Muscle of back (tissue), 11 donors: Measurements from ENCODE around the gene RNF151. TPM values are rescaled to one million over a fixed set of nuclear protein-coding genes. Genes with fewer than 3 reads are reported as not detected.
"Not testable (repeated sequence)": the region's sequence is repeated elsewhere in the genome, so short reads cannot be mapped to it uniquely, and the experiment has no call there.

ENCODE experiments used
- DNase-seq, 3 donors: peaks; one replicate each; pipeline versions ENCODE4 v3.0.0 to v3.0.0-alpha.2; 2013
- polyA plus RNA-seq, 10 donors: library from polyadenylated mRNA; unstranded; fragments of 120-200 nt; gene quantifications; one replicate each; pipeline ENCODE4 v1.2.1, GENCODE V29; 2013; ENCODE audit not compliant: insufficient read length in 10 of 10

Gene RNF151
- polyA plus RNA-seq, 10 donors = not detected

DNA sequence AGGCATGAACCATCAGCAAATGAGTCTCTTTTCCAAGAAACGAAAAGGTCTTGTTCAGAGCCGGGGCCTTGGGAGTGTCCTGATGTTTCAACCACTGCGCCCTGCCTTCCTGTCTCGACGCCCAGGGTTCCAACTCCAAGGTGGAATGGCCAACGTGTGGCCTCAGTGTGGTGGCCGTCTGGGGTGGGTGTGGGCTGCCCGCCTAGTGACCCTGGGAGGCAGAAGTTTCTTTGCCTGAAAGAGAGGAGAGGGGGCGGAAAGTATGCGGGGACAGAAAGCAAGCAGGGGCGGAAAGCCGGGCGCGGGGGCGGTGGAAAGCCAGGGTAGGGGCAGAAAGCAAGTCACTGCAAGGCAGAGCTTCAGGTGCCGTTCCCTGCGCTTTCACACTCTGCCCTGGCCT, 27.7 kb upstream of the RNF151 start:
- DNase-seq = no peak

GRCh38 chr16:1939833-1940232, 26.8 kb upstream of the RNF151 start:
- not testable (repeated sequence) for DNase-seq

GRCh38 chr16:1940273-1941161, 26.1 kb upstream of the RNF151 start:
- DNase-seq = no peak

DNA sequence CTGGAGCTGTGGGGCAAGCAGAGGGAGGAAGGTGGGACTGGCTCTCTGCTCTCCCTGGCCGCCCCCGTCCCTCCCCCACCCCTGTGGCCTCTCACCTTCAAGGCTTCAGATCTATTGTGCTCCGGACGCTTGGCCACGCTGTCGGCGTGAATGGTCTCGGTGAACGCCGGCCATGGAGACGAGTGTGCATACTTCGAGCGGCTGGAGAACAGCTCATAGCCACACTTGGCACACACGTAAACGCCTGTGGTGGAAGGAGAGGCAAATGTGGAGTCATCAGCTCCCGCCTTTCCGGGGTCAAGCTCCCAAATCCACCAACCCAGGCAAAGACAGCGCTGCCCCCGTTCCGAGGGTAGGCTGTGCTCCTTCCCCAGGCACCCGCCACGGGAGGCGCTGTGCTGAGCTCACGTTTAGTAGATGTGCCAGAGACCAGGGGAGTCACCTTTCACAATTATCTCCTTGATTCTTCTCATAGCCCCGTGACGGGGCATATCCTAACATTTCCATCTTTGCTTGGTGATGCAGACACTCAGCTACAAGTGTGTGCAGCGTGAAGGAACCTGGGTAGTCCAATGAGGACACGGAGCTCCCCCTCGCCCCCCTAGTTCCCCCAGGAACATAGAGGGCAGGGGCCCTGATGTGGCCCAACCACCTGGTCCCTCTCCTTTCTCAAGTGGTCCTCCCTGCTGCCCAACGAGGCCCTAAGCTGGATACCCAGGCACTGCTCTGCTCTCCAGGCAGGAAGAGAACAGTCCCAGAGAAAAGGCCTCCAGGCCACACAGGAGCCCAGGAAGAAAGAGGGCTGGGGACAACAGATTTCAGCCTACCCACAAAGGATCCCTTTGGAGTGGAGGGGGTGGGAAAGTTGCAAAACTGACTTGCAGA, 25.3 kb upstream of the RNF151 start:
- no peak for DNase-seq

DNA sequence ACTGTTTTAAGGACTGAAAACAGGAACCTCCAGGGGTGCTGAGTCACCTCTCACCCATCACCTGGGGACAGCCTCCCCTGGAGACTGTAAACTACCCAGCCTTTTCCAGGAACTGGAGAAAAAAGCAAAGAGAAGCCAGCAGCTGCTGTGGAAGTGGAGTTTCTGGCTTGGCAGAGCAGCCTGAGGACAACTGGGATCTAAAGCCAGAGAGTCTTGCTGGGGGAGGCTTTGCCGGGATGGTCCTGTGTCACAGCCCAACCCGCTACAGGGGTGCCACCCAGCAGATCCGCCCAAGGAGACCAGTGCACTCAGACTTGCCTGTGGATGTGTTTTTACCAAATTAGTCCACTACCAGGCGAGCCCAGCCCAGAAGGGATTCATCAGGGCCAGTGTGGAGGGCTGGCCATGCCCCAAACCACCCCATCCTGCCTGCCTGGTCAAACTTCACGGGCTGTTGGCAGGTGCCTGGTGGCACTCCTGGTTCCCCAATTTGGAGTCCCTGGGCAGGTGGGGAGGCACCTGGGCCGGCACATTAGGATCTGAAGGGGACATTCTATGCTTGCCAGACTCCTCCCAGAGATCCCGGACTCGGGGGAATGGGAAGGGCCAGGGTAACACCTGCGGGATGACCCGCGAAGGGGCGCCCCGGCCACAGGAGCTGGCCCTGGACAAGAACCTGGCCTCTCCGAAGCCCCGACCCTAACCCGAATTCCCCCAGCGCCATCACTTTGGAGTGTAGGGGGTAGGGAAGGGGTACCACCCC, 24.4 kb upstream of the RNF151 start:
- no peak for DNase-seq

DNA sequence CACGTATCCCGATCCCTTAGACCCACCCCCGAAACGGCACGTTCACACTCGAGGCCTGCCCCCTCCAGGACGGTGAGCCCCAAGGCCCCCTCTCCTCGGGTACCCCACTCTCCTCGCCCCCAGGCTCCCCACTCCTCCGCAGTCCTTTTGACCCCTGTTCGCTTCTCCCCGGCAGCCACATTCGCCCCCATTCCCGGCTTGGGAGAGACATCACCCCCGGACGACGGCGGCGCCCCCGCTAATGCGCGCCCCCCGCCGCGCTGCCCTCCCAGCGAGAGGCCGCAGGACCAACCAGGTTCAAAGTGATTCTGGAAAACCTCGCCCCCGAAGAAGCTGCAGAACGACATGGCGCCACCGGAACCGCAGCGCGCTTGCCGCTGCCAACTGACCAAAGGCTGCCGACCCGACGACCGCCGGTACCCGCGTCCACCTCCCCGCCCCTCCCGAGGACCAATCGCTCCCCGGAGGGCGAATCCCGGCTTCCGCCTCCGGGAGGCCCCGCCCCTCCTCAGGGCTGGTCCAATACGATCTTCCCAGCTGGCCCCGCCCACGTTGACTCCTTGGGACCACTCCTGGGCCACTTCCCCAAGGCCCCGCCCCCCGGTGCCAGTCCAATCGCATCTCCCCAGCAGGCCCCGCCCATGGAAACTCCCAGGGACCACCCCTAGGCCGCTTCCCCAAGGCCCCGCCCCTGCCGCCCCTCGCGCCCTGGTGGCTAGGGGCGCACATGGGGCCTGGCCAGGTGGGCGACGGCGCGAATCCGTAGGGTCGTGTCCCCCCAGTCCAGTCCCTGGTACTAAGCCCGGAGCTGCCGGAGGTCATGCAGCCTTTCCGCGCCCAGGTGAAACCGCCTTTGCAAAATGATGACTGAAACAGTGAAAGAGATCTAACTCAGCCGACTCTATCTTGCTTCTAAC, 23.6 kb upstream of the RNF151 start, which contains the start of gene MSRB1:
Gene MSRB1 (minus strand): TSS at position 390 of the 917 bp plus-strand sequence. CDS start 43 bp downstream, at position 347.
- DNase-seq = peak; percentile 98 to 99 (median 98)

DNA sequence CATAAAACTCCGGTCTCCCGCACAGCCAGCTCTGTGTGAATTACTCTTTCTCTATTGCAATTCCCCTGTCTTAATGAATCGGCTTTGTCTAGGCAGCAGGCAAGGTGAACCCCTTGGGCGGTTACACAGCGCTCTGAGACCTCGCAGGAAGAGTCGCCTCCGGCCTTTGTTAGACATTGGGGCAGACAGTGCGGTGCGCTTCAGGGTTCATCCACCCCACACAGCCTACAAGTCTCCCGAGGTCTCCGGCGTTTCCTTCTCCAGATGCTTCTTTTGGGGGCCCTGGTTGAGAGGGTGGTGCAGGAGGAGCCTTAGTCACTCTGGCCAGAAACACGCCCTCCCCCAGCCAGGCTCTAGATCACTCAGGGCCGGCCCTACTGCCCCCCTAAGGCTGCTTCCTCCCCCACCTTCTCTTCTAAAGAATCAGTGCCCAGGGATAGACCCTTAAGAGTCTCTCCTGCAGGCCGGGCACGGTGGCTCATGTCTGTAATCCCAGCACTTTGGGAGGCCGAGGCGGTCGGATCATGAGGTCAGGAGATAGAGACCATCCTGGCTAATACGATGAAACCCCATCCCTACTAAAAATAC, 21.9 kb upstream of the RNF151 start:
- DNase-seq = no peak

DNA sequence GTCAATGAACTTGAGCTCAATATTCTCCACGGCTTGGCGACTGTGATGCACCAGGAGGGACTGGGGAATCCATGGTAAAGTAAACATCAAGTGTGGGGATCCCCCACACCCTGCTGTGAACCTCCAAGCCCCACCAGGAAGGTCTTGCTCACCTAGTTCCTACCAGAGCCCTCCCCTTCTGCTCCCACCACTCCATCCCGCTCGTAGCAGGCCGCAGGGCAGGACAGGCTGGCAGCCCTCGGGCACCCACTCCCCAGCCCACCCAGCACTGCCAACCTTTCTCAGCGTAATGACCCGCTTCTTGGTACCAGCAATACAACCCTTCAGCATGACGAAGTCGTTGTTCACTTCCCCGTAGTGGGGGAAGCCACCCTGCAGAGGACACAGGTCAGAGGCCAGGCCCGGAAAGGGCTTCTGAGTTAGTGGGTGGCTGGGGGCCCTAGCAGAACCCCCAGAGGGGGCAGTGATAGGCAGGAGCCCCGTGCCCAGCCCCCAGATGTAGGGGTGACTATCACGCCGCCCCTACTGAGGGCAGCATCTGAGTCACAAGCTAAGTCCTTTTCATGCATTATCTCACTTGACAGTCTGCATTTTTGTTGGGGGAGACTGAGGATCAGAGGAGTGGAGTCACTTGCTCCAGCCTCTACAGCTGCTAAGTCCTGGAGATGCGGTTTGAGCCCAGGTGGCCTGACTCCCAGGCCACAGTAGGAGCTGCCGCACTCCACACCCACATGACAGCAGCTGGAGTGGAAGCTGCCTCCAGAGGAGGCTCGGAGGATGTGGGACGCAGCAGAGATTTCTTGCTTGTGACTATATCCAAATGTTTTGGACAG, 20.9 kb upstream of the RNF151 start:
- no peak for DNase-seq

GRCh38 chr16:1946495-1947368, 19.9 kb upstream of the RNF151 start:
- no peak for DNase-seq

- DNase-seq = no peak
Observed at GRCh38 chr16:1947369-1947670, 19.3 kb upstream of the RNF151 start.

DNA sequence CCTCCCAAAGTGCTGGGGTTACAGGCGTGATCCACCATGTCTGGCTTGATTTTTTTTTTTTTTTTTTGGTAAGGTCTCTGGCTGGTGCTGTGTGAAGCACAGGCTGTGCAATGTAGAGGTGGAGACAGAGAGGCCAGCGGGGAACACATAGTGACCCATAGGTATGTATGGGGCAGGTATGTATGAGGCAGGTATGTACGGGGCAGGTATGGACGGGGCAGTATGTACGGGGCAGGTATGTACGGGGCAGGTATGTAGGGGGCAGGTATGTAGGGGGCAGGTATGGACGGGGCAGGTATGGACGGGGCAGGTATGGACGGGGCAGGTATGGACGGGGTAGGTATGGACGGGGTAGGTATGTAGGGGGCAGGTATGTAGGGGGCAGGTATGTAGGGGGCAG, 17.1 kb upstream of the RNF151 start:
- DNase-seq = no peak

DNA sequence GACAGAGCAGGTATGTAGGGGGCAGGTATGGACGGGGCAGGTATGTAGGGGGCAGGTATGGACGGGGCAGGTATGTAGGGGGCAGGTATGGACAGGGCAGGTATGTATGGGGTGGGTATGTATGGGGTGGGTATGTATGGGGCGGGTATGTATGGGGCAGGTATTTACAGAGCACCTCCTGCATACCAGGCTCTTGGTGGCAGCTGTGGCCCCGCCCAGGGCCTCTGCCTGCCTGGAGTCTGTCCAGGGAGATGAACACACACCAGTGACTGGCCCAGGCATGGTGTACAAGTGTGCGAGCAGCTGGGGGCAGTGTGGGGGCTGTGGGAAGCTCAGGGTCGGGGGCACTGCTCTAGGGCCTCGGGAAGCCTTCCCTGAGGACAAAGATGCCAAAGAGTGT, 16.6 kb upstream of the RNF151 start:
- DNase-seq = no peak

GRCh38 chr16:1950559-1950958, 16.1 kb upstream of the RNF151 start:
- no peak for DNase-seq

DNA sequence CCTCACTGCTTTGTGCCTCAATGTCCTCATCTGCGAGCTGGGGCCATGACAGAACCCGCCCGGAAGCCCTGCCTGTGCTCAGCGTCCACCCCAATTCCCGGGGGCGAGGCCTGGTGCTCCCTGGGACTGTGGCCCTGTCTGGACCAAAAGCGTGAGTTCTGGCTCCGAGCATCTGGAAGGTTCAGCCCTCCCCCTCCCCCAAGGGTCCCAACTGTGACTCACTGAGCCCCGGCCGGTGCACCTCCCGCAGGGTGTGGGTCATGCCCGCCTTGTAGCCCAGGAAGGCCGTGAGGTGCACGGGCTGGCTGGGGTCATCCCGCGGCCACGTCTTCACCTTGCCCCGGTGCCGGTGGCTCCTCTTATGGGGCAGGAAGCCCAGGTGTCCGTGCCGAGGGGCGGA, 12.9 kb upstream of the RNF151 start:
- DNase-seq = no peak

- DNase-seq = not testable (repeated sequence)
Observed at GRCh38 chr16:1957434-1958142, 9.1 kb upstream of the RNF151 start.

- not testable (repeated sequence) for DNase-seq
Observed at GRCh38 chr16:1958143-1958491, 8.5 kb upstream of the RNF151 start.

DNA sequence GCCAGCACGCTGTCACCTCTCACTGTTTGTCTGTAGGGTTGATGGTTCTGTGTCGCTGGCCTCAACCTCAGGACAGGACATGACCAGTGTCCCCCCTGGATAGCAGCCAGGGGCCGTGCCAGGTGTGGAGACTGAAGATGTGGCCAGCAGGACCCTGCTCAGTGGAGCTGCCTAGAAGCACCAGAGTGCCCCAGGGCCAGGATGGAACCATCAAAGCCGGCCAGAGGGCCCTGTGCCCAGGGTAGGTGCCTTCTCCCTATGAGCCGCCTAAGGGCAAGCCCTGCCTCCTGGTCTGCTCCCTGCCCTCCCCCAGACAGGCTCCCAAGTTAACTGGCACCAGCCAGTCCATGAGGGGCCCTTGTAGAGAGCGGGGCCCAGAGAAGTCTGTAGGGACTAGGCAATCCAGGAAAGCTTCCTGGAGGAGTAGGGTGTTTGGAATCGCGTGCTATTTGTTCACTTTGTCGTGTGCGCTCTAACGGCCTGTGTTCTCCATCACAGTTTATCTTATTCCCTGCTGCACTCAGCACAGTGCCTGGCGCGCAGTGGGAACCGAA, 7.9 kb upstream of the RNF151 start:
- DNase-seq = no peak
